ENCODE measurements around the gene COL4A2.
A peak's percentile ranks its signal among the peaks of the same experiment; 100 is the strongest.
"Not testable (repeated sequence)": the region's sequence is repeated elsewhere in the genome, so short reads cannot be mapped to it uniquely, and the experiment has no call there.

Gene COL4A2

GRCh38 chr13:110308656-110309359 is 1.7 kb downstream of the COL4A2 start:
- DNase-seq (ENCODE audit: extremely low read depth, low read depth): no peak
- TF ChIP-seq CTCF (IDR thresholded peaks at IDR 0.05; ENCODE audit: low read depth, low read length, missing control alignments): no peak
- H3K4me3 ChIP-seq (replicated peaks; ENCODE audit: low read depth, low read length): peak overlapping the region; percentile 87

GRCh38 chr13:110309661-110310524 is 2.8 kb downstream of the COL4A2 start:
- peak overlapping the region; percentile 87 for H3K4me3 ChIP-seq (replicated peaks; ENCODE audit: low read depth, low read length)
- no peak for TF ChIP-seq CTCF (IDR thresholded peaks at IDR 0.05; ENCODE audit: low read depth, low read length, missing control alignments)
- no peak for DNase-seq (ENCODE audit: extremely low read depth, low read depth)

GRCh38 chr13:110310541-110311442 is 3.7 kb downstream of the COL4A2 start:
- no peak overlapping the region for H3K4me3 ChIP-seq (replicated peaks; ENCODE audit: low read depth, low read length)
- no peak for DNase-seq (ENCODE audit: extremely low read depth, low read depth)
- TF ChIP-seq CTCF (IDR thresholded peaks at IDR 0.05; ENCODE audit: low read depth, low read length, missing control alignments): no peak

GRCh38 chr13:110311443-110312338 is 4.6 kb downstream of the COL4A2 start:
- no peak overlapping the region for H3K4me3 ChIP-seq (replicated peaks; ENCODE audit: low read depth, low read length)
- TF ChIP-seq CTCF (IDR thresholded peaks at IDR 0.05; ENCODE audit: low read depth, low read length, missing control alignments): no peak
- no peak for DNase-seq (ENCODE audit: extremely low read depth, low read depth)

GRCh38 chr13:110312339-110313031 is 5.4 kb downstream of the COL4A2 start:
- no peak overlapping the region for H3K4me3 ChIP-seq (replicated peaks; ENCODE audit: low read depth, low read length)
- TF ChIP-seq CTCF (IDR thresholded peaks at IDR 0.05; ENCODE audit: low read depth, low read length, missing control alignments): no peak
- no peak for DNase-seq (ENCODE audit: extremely low read depth, low read depth)

GRCh38 chr13:110313261-110313660 is 6.2 kb downstream of the COL4A2 start:
- not testable (repeated sequence) for DNase-seq (ENCODE audit: extremely low read depth, low read depth); H3K4me3 ChIP-seq (replicated peaks; ENCODE audit: low read depth, low read length)

- H3K4me3 ChIP-seq (replicated peaks; ENCODE audit: low read depth, low read length); DNase-seq (ENCODE audit: extremely low read depth, low read depth): not testable (repeated sequence)
These were observed 6.6 kb downstream of the COL4A2 start for GRCh38 chr13:110313733-110314132.
